HG03066 (cell line): Measurements from ENCODE around the gene FUBP1.
"Not testable (repeated sequence)": the region's sequence is repeated elsewhere in the genome, so short reads cannot be mapped to it uniquely, and the experiment has no call there.

Experiments
- ATAC-seq: cut with Tn5 transposase; IDR thresholded peaks from one replicate; pipeline ENCODE4 v1.9.1; 2021; ENCODE audit warnings: low read depth; ENCODE audit not compliant: unreplicated experiment

FUBP1 gene

DNA sequence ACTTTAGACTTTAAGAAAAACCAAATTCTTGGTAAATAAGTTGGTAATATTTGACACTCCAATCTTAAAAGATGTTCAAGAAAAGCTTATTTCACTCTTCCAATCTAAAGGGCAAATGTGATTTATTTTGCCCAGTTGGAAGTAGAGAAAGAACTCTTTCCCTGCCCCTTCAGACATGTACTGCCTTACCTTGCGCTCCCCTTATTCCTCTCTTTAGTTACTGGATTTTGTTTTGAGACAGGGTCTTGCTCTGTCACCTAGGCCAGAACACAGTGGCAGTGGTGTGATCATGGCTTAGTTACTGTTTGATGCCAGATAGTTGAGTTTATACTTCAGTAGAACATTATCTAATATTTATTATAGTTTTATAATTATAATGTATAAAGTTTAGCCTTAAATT is 27.5 kb downstream of the FUBP1 start:
- ATAC-seq, result no peak

DNA sequence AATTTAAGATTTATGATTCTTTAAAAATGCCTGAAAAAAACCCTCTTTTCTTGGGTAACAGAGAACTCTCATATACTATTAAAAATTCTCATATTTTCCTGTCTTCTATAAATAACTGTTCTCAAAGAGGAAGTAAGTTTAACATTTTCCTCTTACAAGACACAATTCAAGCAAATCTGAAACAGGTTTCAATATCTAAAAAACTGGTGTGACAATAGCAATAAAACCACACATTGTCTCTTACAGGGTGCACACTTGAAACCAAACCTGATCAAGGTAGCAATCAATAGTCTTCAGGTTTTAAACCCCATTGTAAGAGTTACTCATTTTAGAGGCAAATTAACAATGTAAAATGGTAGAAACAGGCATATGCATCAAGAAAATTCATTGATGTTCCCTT is 28.0 kb downstream of the FUBP1 start:
- ATAC-seq, result no peak

DNA sequence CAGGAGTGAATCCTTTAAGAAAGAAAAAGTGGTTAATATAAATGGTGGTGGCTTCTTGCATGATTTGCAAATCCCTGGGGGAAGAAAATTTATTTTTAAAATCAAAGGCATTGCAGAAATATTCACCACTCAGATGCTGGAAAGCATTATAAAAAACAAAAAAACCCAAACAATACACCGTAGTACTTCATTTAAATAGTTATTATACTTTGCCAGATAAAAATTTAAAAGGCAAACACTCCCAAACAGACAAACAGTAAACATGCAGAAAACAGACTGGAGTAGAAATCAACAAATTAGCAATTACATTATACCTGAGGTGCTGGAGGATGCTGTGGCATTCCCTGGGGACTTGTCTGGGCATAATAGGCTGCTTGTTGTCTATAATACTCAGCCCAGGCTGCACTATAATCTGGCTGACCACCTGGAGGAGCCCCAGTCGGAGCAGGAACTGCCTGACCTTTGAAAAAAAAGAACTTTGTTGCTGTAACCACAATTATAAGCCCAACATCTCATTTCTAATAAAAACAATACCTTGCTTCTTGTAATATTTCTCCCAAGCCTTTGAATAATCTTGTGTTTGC is 29.9 kb downstream of the FUBP1 start:
- no peak for ATAC-seq

DNA sequence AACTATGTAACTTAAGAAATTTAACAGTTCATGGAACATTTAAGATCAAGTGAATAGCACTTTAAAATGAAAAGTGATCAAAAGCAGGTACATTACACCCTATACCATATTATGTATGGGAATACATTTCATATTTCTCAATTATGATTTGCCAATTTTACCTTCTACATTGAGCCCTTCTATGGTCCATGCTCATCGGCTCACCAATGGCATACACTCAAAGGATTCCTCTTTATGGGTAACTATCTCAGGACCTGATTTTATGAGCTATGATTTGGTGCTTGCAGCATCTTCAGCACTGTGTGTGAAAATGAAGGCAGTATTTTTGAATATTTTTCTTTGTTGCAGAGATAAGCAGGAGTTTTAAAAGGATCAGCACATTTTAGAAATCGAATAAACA is 33.5 kb downstream of the FUBP1 start:
- ATAC-seq, result no peak

DNA sequence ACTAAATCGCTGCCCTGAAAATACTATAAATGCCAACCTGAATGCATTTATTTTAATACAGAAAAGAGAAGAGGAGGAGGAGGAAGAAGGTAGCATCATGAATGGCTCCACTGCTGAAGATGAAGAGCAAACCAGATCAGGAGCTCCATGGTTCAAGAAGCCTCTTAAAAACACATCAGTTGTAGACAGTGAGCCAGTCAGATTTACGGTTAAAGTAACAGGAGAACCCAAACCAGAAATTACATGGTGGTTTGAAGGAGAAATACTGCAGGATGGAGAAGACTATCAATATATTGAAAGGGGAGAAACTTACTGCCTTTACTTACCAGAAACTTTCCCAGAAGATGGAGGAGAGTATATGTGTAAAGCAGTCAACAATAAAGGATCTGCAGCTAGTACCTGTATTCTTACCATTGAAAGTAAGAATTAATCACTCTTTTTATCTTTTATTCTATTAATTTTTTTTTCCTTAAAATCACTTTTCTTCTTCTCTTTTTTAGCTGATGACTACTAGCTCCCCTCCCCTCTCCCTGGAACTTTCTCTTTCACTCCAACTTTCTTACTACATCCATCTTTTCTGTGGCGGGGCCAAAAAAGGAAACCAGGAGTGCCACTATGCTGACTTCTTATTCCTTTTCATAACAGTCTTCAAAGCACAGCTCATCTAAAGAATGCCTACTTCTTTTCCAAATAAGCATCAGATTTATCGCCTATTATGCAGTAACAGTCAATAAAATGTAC is 36.3 kb downstream of the FUBP1 start:
- ATAC-seq, result no peak

DNA sequence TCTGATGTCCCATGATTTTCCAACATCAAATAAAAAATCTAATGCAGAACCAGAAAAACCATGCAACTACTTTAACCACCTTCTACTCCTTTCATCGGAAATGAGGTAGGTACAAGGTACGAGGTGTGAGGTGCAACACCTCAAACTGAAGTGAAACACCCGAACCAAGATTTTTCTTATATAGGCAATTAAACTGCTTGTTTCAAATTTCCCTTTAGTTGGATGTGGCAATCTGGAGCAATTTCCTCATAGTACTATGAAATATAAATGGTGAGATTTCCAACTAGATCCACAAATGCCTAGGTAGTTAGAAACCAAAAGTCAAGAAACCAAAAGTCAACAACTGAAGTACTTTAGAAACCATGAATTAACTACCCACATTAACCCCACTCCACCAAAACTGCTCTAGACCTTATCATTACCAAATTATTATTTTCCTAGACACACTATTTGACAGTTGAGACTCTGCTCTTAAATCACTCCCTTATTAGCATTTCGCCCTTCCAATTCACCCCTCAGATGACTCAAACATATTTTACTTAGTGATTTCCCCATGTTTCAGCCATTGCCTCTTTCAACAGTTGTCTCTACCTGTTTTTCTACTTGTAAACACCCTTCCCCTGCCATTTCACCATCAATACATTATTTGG is 37.8 kb downstream of the FUBP1 start:
- no peak for ATAC-seq

DNA sequence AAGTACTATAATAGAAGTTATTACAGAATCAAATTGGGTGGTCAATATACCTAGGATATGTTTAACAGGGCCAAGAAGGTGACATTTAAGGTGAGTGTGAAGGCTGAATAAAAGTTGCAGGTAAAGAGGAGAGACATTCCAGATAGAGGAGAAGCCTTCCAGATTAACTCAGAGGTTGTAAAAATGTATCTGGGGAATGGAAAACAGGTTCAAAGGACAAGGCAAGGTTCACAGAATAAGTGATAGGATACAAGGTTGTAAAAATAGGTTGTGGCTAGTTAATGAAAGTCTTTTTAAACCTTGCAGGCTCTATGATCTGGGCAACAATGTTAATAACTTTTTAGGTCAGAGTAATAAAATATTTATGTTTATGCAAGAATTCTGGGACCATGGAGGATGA is 40.2 kb downstream of the FUBP1 start:
- no peak for ATAC-seq

DNA sequence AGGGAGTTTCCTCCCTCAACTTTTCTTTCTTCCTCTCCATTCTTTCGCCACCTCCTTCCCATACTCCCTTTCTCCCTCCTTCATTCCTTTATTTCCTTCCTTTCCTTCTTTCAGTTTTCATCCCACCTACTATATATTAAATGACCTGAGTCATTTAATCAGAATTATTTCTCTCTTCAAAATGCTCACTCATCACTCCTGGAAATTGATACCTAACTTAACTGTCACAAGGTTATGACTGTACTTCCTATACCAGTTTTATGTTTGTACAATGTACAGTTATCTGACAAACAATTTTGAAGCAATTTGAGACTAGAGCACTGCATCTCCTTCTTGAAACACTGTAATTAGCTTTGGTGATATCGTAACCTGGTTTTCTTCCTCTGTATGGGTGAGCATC is 49.1 kb downstream of the FUBP1 start:
- ATAC-seq, result no peak

DNA sequence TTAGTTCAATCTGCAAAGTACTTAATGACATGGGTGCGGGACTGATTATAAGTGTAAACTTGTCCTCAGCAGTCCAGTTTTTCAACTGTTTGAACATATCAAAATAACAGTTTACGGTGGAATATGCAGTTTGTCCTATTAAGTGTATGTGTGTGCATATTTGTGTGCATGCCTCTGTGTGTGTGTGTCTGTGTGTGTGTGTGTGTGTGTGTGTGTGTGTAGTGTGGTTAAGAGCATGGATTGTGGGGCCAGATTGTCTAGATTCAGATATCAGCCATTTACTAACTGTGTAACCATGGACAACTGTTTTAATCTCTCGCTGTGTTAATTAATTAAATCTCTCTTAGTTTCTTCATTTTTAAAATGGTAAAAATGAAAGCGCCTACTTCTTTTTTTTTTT is 51.5 kb downstream of the FUBP1 start:
- no peak for ATAC-seq

DNA sequence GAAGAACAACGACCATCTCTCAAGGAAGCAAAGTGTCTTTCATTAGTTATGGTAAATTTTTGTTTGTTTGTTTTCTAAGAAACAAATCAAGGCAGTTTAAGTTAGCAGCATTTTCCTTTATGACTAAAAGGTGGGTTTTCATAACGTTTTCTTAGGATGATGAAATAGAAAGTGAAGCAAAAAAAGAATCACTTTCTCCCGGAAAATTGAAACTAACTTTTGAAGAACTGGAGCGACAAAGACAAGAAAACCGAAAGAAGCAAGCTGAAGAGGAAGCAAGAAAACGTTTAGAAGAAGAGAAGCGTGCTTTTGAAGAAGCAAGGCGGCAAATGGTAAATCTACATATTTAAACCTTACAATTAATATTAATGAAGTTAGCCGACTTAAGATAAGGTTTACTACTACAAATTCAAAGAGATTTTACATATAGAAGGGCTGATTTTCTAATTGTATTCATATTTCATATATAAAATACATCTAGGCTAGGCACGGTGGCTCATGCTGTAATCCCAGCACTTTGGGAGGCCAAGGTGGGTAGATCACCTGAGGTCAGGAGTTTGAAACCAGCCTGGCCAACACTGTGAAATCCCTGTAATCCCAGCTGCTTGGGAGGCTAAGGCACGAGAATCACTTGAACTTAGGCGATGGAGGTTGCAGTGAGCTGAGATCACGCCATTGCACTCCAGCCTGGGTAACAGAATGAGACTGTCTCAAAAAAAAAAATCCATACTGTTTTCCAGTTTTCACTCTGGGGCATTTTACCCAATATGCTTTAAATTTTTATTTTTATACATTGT is 52.1 kb downstream of the FUBP1 start:
- no peak for ATAC-seq

DNA sequence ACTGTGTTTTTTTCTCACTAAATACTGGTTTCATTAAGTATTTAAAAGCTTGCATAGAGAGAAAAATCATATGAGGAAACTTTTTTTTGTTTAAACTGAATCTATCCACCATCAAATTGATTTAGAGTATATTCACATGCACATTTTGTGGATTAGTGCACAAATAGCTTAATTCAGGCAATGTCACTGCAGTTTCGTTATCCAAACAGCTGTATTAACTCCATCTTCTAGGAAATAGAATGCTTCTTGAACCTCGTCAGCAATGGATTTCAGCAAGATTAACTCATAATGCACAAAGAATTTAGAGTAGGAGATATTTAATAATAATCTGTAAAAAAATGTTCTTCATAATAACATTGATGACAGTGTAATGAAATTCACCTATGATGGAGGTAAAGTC is 52.9 kb downstream of the FUBP1 start:
- no peak for ATAC-seq

DNA sequence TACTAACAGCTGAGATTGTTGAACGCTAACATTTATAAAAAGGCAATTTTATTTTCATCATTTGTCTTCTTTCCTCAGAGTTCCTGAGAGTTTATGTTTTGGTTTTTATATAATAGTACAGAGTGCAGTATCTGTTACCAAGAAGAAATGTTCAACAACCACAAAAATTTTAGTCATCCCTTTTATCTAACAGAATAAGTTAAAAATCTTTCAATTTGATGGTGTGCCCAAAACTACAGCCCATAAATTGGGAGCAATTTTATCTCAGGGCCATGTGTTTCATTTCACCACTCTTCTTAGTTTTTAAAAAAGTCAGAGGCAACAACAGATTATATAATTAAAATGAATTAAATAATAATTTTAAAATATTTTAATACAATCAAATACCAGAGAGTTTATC is 53.4 kb downstream of the FUBP1 start:
- ATAC-seq, result no peak

DNA sequence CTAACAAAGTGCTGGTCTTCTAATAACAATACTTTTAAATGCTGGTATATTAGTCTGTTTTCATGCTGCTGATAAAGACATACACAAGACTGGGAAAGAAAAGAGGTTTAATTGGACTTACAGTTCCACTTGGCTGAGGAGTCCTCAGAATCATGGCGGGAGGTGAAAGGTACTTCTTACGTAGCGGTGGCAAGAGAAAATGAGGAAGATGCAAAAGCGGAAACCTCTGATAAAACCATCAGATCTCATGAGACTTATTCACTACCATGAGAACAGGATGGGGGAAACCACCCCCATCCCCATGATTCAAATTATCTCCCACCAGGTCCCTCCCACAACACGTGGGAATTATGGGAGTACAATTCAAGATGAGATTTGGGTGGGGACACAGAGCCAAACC is 60.0 kb downstream of the FUBP1 start:
- not testable (repeated sequence) for ATAC-seq

DNA sequence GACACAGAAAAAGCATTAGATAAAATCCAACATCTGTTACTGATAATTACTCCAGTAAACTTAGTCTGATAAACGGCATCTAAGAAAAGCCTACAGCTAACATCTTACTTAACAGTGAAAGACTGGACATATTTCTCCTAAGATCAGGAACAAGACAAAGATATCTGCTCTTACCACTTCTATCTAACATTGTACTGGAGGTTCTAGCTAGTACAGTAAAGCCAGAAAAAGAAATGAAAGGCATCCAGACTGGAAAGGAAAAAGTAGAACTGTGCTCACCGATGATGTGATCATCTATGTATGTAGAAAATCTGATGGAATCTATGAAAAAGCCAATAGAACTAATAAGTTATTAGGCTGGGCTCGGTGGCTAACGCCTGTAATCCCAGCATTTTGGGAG is 68.8 kb downstream of the FUBP1 start:
- no peak for ATAC-seq

DNA sequence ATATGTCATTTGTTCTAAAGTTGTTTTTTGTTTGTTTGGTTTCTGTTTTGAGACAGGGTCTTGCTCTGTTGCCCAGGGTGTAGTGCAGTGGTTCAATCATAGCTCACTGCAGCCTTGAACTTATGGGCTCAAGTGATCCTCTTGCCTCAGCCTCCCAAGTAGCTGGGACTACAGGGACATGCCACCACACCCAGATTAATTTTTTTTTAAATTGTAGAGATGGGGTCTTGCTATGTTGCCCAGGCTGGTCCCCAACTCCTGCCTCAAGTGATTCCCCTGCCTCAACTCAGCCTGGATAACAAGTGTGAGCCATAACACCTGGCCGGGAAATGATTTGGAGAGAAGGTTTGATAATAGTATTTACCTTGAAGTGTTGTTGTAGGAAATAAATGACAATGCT is 72.2 kb downstream of the FUBP1 start:
- ATAC-seq, result no peak

DNA sequence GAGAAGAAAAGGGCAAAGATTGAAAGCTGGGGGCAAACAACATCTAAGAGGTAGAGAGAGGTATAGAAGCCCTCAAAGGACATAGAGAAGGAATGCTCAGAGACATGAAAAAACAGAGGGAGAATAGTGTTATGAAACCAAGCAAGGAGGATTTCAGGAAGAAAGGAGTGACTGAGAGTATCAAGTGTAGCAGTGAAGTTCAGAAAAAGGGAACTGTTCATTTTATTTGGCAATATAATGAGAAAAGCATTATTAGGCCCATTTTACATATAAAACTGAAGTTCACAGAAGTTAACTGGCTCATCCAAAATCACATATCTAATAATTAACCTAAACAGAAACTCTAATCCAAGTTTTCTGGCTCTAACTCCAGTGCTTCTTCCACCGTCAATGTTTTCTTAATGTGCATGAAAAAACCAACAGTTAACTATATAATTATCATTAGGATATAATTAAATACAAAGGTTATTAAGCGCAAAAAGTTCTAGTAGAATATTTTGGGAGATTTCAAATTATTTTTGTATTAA is 72.8 kb downstream of the FUBP1 start:
- no peak for ATAC-seq

DNA sequence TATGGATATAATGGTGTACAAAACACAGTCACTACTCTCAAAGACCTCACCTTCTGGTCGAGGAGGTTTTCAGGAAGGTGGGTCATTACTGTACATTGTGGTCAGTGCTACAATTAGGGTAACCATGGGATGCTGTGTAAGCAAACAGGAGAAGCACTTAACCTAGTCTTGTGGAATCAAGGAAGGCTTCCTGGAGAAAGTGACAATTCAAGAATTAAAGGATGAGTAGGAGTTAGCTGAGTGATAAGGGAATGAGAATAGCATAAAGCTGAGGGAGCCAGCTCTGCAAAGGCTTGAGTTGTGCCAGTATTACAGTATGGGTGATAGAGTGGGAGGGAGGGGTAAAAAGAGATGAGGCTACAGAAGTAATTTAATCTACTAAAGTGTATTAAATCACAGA is 73.3 kb downstream of the FUBP1 start:
- ATAC-seq, result no peak

DNA sequence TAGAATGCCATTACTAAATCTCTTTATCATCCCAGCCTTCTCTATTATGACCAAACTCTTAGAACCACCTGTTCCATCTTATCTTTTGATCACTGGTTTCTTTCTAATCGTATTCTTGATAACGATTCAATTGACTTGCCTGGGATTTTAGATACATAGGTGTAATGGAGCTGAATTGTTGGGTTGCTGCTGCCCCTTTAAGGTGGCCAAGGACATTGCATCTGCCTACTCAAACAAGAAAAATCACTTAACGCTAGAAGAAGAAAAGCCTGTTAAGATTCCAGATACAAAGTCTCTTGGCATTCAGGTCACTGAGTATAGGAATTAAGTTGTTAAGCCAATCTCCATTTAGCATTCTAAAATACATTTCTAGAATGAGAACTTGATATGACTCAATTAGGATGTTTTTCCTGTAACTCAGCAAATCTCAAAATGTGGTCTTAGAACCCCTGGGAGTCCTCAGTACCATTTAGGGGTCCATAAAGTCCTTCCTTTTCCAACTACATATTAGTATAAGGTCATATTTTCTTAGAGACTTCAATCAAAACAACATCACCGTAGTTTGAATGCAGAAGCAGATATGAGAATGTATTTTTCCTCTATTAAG is 78.1 kb downstream of the FUBP1 start:
- no peak for ATAC-seq

DNA sequence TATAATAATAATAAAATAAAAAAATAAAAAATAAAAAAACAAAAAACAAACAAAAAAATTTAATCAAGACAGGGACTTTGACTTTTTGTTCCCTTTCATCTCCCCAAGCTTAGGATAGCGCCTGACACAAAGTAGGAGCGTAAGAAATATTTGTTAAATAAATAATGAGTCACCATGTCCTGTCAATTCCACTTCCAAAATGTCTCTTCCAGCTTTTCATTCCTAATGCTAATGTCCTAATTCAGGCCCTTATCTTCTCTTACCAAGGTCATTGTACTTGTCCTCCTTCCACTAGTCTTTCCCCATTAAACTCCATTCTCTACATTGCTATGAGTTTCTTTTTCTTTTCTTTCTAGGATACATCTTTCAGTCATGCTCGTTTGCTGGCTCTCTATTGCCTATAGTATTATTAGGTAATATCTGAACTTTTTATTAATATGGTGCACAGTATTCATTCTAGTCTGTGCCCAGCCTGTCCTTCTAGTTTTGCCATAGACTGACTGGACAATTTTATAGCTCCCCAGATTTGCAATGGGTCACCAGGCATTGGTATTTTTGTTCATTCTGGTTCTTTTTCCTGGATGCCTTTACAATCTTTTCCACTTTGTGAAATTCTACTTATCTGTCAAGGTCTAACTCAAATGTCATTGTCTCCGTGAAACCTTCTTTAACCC is 79.1 kb downstream of the FUBP1 start:
- ATAC-seq, result no peak
